HG03196 (cell line): ENCODE results near the gene SESN1.
"Not testable (repeated sequence)": the region's sequence is repeated elsewhere in the genome, so short reads cannot be mapped to it uniquely, and the experiment has no call there.

Source experiments
- ATAC-seq: cut with Tn5 transposase; IDR thresholded peaks from one replicate; pipeline ENCODE4 v1.9.1; 2021; ENCODE audit not compliant: unreplicated experiment

SESN1 gene

DNA sequence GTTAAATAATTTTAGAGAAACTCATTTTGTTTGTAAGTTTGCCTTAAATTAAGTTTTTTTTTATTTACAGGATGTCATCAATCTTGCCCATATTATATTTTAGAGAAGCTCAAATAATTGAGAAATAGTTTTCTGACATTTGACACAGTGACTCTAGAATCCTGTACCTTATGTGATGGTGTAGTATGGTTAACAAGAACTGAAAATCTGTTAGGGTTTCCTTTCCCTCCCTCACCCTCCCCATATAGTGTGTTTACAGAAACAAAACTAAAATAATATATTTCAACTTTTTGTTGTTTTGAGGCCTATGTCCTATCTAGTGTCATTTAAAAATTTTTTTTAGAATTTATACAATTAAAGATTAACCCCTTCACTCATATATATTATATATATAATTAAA, 91.8 kb downstream of the SESN1 start:
- ATAC-seq, result no peak

DNA sequence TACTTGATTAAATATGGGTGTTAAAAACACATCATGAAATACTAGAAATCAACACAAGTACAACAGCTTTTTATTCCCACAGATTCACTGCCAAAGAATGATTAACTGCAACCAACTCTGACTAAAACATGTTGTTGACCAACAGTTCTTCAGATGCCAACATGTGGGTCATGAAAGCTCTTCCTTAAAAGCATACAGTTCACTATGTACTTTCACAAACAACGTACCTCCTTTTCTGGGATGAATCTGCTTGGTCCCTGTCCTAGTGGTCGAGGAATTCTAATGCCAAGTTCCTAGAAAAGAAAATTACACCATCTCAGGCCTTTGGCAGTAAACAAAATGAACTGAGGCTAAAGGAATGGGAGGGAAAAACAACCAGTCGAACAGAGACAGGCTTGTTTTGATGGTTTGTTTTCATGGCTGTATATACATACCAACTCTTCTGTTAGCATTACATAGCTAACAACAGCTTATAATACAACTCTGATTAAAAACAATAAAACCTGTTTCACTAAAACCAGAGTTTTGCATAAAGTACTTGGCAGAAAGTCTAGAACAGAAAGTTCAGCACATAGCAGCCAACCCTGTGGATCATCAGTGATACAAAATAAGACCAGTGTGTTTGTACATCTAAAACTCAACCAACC, 92.5 kb downstream of the SESN1 start:
- ATAC-seq, result no peak

DNA sequence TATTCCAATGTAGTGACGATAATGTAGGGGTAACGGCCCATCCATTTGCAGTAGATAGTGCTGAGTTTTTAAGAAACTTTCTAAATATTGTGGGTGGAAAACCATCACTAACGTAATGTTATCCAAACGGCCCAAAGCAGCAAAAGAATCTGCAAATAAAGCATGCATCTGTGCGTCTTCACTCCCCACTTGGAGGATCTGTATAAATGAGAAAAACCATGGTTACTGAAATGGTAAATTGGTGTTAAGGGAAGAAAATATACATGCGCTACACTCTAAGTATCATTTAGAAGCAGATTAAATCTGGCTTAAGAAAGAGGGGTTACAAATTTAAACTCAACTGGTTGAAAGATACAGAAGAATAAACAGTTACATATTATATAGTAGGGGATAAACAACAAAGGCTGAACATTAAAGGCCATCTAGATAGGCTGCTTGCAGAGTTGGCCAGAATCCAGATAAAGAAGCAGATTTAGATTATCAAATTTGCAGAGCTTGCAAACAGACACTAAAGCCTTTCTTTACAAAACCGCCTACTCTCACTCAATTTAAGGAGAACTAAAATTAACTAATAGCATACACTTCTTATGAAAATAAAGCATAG, 93.3 kb downstream of the SESN1 start:
- ATAC-seq, result no peak

DNA sequence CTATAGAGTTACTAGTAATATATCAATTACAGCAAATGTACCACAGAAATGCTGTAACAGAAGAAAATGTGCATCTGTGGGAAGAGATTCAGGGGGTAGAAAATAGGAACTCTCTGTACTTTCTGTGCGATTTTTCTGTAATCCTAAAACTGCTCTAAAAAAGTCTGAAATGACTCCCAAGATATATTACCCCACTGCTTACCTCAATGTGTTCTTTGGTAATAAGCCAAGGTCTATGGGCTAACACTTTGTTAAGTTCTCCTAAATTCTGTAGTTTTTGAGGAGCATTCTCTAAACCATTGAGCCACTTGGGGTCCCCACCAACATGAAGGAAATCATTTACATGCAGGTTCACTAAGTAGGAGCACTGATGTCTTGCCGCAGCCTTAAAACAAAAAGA, 94.4 kb downstream of the SESN1 start:
- no peak for ATAC-seq

DNA sequence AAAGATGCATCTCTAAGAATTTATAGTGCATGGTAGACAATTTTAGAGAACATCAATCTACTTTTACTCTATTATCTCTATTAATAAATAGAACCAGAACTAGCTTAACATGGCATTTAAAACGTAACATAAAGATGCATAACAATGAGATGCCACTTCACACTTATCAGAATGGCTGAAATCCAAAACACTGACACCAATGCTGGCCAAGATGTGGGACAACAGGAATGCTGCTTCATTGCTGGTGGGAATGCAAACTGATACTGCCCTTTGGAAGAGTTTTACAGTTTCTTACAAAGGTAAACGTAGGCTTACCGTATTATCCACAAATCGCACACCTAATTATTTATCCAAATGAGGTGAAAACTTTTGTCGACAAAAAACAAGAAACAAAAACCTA, 95.2 kb downstream of the SESN1 start:
- ATAC-seq, result no peak

DNA sequence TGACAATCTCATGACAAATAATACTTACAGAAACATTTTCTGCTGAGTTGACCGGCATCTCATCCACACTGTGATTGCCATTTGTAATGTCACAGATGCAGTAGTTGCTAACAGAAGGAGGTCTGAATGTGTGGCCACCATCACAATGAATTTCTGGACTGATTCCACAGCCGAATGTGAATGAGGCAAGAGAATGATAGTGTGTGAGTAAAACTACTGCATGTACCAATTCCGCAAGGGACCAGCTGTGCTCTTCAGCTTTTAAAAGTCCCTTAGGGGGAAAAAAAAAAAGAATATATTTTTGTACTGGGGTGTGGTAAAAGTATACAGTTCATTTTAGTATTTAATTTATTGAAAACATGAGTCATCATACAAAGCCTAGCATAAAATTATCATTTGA, 96.2 kb downstream of the SESN1 start:
- ATAC-seq, result no peak

DNA sequence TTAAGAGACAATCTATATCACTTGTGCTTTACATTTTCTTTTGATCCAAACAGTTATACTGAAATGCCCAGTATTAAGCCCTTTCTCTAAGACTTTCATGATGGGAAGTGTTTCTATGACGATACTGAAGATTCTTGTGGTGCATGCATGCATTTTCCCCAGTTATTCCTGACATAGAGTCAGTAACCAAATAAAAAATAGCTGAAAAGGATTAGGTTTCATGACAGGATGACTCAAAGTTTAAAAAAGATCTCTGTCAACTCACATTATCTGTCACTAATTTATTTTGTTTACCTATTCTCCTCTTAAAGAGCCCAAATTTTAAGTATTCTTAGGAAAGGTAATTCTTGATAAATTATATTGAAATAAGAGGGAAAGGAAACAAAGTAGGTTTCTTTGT, 98.4 kb downstream of the SESN1 start:
- ATAC-seq, result no peak

DNA sequence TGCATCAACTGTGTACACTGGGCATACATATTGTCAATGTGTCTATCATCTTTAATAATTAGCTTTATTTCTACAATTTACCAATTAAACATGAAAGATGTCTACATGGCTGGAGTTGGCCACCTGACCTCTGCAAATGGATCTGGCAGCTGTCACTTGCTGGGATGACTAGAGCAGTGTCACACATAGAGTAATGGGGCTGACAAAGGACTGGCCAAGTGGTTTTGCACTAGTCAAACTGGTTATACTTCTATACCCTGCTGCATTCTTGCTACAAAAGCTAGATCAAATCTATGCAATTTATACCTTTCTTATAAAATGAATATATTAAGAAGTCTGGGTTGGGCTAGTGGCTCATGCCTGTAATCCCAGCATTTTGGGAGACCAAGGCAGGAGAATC, 99.3 kb downstream of the SESN1 start:
- no peak for ATAC-seq

DNA sequence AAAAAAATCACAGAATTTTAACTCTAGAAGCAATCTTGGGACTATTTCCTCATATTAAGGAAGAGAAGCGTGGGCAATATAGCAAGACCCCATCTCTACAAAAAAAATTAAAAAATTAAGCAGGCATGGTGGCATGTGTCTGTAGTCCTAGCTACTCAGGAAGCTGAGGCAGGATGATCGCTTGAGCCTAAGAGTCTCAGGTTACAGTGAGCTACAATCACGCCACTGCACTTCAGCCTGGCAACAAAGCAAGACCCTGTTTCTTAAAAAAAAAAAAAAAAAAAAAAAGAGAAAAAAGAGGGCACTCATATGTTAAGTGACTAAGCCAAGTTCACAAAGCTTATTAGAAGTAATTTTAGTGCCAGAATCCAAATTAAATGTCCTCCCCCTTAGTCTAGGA, 100.8 kb downstream of the SESN1 start:
- no peak for ATAC-seq

DNA sequence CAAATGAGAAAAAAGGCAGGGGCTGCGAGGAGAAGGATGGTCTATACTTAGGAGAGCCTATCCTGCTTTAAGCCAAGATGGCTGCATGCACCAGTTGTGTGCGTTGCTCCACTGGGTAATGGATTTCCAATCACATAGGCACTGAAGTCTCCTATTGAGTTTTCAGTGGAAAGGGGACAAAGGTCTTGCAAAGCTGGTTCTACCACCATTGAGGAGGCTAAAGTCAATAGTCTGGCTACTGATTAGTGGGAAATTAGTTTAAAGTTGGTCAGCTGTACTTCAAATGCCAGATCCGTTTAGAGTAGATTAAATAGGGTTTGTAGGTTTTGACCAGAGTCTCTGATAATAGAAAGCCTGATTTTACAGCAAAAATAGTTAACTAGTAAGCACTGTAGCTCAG, 104.9 kb downstream of the SESN1 start:
- ATAC-seq, result no peak

DNA sequence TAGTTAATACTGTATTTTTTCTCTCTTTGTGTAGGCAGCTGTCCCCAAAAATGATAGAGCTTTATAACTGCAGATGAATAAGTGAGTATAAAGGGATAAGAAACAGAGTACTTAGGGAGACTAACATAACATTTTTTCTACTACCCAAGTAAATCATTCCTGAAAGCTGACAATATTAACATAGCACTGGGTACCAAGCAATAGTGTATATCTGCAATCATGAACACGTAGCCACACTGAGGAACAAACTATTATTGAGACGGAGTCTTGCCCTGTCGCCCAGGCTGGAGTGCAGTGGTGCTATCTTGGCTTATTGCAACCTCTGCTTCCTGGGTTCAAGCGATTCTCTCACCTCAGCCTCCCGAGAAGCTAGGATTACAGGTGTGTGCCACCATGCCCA, 105.9 kb downstream of the SESN1 start:
- ATAC-seq, result no peak

DNA sequence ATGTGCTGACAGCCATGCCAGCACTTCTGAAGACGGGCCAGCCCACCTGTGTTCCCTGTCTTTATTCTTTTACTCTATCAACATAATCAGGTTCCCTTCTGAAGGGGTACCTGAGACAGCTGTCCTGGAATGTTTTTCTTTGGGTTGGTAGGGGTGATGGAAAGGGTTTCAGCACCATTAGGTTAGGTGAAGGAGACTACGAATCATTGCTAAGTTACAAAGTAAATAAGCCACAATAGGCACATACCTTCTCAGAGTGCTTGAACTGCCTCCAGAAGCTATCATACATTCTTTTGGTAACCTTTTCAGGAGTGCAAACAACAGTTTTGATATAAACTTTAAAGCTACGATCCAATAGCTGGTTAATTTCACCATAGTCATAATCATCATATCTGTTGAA, 106.3 kb downstream of the SESN1 start:
- ATAC-seq, result no peak

DNA sequence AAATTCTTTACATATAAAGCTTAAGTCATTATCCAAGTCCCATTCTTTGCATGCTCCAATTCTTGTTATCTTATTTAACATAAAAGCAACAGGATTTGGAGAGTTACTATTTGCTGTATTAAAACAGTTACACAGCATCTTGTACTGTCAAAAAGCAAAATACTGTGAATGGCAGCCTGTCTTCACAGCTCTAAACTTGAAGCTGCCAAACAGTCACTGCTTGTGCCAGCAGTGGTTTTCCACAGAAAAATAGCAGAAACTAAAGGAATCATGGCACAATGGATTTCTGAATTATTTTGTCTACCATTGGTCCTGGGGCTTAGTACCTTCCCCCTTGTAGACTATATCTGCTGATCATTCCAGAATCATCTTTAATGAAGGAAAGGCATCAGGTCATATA, 107.5 kb downstream of the SESN1 start:
- no peak for ATAC-seq

DNA sequence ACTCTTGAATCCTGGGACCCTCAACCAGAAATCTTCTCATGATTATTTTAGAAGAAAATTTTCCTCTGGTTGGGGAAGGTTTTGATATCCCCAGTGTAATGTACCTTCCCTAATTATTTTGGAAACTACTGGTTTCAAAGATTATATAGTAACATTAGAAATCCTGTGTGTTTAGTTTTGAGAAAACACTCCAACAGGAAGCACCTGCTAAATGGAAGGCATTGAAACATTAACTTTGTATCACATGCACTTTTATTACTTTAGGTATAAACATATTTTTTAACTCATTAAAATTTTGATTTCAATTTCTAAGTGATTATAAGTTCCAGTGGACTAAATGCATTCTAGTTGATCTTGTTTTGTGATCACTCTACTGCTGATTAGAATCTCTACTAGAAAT, 109.3 kb downstream of the SESN1 start:
- no peak for ATAC-seq

DNA sequence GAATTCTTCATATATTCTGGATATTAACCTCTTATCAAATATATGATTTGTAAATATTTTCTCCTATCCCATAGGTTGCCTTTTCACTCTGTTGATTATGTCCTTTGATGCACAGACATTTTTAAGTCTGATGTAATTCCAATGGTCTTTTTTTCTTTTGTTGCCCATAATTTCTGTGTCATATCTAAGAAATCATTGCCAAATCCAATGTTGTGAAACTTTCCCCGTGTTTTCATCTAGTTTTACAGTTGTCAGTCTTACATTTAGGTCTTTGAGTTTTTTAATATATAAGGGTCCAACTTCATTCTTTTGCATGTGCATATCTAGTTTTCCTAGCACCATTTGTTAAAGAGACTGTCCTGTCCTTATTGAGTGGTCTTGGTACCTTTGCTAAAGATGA, 111.5 kb downstream of the SESN1 start:
- ATAC-seq, result no peak

DNA sequence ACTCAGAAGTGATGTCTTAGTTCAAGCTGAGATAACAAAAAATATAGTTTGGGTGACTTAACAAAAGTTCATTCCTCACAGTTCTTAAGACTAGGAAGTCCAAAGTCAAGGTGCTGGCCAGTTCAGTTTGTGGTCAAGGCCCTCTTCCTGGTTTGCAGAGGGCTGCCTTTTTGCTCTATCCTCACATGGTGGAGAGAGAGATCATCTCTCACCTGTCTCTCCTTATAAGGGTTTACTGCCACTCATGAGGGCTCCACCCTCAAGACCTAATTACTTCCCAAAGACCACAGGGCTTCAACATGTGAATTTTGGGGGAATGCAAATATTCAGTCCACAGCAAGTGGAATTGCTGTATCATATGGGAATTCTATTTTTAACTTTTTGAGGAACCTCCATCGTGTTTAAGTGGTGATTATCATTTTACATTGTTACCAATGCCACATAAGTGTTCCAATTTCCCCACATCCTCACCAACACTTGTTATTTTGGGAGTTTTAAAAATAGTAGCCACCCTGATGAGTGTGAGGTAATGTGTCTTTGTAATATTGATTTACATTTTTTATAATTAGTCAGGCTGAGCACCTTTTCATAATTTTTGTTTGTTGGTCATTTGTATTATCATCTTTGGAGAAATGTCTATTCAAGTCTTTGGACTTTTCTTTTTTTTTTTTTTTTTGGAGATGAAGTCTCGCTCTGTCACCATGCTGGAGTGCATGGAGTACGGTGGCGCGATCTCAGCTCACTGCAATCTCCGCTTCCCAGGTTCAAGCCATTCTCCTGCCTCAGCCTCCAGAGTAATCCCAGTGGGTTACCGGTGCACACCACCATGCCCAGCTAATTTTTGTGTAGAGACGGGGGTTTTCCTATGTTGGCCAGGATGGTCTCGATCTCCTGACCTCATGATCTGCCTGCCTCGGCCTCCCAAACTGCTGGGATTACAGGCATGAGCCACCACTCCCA, 112.2 kb downstream of the SESN1 start:
- no peak for ATAC-seq

DNA sequence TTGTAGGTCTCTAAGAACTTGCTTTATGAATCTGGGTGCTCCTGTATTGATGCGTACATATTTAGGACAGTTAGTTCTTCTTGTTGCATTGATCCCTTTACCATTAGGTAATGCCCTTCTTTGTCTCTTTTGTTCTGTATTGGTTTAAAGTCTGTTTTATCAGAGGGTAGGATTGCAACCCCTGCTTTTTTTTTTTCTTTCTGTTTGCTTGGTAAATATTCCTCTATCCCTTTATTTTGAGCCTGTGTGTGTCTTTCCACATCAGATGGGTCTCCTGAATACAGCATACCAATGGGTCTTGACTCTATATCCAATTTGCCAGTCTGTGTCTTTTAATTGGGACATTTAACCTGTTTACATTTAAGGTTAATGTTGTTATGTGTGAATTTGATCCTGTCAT, 116.0 kb downstream of the SESN1 start:
- not testable (repeated sequence) for ATAC-seq

DNA sequence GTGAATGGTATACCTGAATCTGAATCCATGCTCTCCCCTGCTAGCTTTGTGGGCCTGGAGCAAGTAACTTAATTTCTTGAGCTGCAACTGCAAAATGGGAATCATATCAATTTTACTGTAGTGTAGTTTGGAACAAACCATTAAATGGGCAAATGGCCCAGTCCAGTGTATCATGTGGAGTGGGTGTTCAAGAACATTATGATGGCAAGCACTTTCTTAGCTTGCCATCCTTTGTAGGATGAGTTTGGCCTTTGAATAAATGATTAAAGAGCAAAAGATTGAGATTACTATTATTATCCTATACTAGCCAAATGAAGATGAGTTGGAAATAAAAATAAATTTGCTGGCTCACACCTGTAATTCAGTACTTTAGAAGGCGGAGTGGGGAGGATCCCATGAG, 120.4 kb downstream of the SESN1 start:
- no peak for ATAC-seq

DNA sequence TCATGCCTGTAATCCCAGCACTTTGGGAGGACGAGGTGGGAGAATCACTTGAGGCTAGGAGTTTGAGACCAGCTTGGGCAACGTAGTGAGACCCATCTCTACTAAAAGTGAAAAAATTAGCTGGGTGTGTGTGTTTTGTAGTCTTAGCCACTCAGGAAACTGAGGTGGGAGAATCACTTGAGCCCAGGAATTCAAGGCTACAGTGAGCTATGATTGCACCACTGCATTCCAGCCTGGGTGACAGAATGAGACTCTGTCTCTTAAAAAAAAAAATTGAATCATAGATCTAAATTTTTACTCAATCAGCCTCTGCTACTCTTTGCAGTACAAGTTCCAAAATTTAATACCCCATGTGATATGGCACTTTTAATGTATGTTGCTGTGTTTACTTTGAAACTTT, 124.9 kb downstream of the SESN1 start:
- no peak for ATAC-seq

DNA sequence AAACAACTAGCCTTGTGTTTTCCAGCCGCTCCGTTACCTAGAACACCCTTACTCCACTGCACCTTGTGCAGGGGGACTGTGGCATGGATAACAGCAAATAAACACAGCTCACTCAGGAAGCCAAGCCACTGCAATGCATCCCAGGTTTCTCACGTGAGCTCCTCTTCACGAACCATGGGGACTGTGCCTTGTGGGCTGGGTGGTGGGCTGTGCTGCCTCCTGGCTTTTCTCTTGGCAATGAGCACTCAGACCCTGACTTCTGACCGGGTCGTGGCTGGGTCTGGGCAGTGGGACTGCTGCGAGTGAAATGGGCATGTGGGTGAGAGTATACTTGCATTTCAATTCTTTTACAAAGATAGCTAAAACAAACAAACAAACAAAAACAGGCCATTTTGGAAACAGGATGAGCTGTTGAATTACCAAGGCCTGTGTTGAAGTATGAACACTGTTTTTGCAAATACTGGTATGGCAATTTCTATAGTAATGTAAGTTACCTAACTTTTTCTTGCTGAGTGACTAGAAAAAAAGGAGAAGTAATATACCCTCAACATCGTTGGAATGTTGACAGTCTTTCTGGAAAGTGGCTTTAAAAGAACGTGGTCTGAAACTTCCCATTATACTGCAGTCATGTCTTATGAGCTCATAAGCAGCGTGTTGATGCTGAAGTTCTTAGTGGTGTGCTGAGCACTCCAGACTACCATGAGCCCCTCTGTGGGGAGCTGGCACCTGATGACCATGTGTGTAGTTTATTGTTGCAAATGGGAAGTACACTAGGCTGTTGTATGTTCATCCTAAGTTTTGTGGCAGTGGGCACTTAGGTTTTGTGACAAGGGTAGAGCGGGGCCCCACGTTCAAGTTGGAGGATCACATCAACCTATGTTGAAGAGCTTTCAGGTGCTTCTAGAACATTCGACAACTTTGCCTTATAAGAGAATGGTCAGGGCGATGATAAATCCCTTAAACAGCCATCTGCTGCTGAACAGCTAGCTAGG, 126.0 kb downstream of the SESN1 start:
- no peak for ATAC-seq
